MV-4-11 (cell line): ENCODE data around the gene SLC27A4.

Experiments
- DNase-seq: peaks from one replicate; lab custom pipeline; 2025; lab: John Stamatoyannopoulos, UW

SLC27A4 gene

GRCh38 chr9:128365525-128365924 lies 25.2 kb downstream of the SLC27A4 start:
- DNase-seq = no peak

GRCh38 chr9:128369024-128369706 lies 28.8 kb downstream of the SLC27A4 start:
- no peak for DNase-seq

- no peak for DNase-seq
These were observed 30.0 kb downstream of the SLC27A4 start for GRCh38 chr9:128370367-128370751.

- DNase-seq = peak; percentile 93
These were observed 30.7 kb downstream of the SLC27A4 start, which contains the start of gene URM1 for GRCh38 chr9:128370752-128371629. URM1 (plus strand) TSS chr9:128371374; CDS start chr9:128371381, 7 bp downstream.

GRCh38 chr9:128371630-128372117 lies 31.3 kb downstream of the SLC27A4 start:
- no peak for DNase-seq

- no peak for DNase-seq
These were observed 31.9 kb downstream of the SLC27A4 start for GRCh38 chr9:128372188-128372641.

- DNase-seq = no peak
These were observed 32.5 kb downstream of the SLC27A4 start for GRCh38 chr9:128372784-128373183.

GRCh38 chr9:128374221-128374675 lies 33.9 kb downstream of the SLC27A4 start:
- DNase-seq = no peak

- DNase-seq = no peak
These were observed 35.5 kb downstream of the SLC27A4 start for GRCh38 chr9:128375865-128376264.

- no peak for DNase-seq
These were observed 41.9 kb downstream of the SLC27A4 start for GRCh38 chr9:128382261-128382660.

GRCh38 chr9:128383007-128383753 lies 42.9 kb downstream of the SLC27A4 start:
- DNase-seq = no peak

GRCh38 chr9:128383791-128384190 lies 43.5 kb downstream of the SLC27A4 start:
- no peak for DNase-seq

- DNase-seq = no peak
These were observed 44.6 kb downstream of the SLC27A4 start for GRCh38 chr9:128384801-128385495.

GRCh38 chr9:128385496-128386460 lies 45.5 kb downstream of the SLC27A4 start:
- DNase-seq = no peak

- no peak for DNase-seq
These were observed 47.8 kb downstream of the SLC27A4 start for GRCh38 chr9:128388150-128388549.

- DNase-seq = no peak
These were observed 49.2 kb downstream of the SLC27A4 start for GRCh38 chr9:128389395-128390149.

- no peak for DNase-seq
These were observed 50.0 kb downstream of the SLC27A4 start for GRCh38 chr9:128390150-128390812.

GRCh38 chr9:128390813-128391711 lies 50.7 kb downstream of the SLC27A4 start:
- no peak for DNase-seq
